DMS79 treated with DMSO at 0.1 percent for 48 hours (cell line): Measurements from ENCODE around the gene PLGRKT.
"Not testable (repeated sequence)": the region's sequence is repeated elsewhere in the genome, so short reads cannot be mapped to it uniquely, and the experiment has no call there.

Source experiments
- DNase-seq: peaks from one replicate; lab custom pipeline; 2025; lab: John Stamatoyannopoulos, UW

Gene PLGRKT

DNA sequence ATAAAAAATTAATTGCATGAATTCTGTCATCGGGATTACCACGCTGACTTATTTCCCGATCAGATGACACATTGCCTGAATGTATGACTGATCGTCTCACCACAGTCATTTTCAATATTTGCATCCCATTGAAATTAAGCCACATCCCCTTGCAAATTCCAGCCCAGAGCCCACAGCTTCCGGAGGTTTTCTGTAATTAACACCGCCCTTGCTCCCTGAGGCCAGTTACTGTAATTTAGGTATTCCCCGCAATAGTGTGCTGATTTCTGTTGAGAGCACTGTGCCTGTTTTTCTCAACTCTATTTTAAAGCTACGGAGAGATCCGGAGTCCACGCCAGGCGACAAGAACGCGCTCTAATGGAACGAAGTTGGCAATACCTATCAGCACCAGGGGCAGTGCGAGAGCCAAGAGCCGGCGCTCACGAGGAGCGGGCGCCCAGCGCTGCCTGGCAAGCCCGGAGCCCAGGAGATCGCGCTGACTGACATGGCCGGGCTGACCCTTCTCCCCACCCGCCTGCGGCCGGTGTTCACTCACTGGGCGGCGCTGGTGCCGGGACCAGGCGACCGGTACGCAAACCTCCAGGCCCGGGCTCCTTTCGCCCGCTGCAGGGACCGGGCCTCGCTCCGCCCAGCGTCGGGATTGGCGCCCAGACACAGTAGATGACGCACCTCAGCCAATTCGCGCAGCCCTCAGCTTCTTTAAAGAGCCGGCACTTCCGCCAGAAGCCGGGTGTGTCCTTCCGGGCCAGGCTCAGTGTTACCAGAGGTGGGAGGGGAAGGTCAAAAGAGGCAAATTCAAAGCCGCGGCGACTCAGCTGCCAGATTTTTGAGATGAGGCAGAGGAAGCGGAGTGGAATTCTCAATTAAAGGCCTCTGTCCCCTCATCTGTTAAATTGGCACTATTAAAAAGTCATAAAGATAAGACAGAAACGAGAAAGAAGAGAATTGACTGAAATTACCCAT, at the start of gene PLGRKT:
Gene PLGRKT (minus strand): TSS at position 672 of the 963 bp plus-strand sequence. CDS start 5,948 bp downstream, outside the sequence.
- peak; percentile 89 for DNase-seq

- no peak for DNase-seq
These were observed 49.3 kb upstream of the PLGRKT start for GRCh38 chr9:5486988-5487387.

- DNase-seq: no peak
These were observed 47.8 kb upstream of the PLGRKT start for GRCh38 chr9:5485378-5486085.

GRCh38 chr9:5483306-5483705, 45.6 kb upstream of the PLGRKT start:
- DNase-seq: no peak

- no peak for DNase-seq
These were observed 44.5 kb upstream of the PLGRKT start for GRCh38 chr9:5482194-5482593.

DNA sequence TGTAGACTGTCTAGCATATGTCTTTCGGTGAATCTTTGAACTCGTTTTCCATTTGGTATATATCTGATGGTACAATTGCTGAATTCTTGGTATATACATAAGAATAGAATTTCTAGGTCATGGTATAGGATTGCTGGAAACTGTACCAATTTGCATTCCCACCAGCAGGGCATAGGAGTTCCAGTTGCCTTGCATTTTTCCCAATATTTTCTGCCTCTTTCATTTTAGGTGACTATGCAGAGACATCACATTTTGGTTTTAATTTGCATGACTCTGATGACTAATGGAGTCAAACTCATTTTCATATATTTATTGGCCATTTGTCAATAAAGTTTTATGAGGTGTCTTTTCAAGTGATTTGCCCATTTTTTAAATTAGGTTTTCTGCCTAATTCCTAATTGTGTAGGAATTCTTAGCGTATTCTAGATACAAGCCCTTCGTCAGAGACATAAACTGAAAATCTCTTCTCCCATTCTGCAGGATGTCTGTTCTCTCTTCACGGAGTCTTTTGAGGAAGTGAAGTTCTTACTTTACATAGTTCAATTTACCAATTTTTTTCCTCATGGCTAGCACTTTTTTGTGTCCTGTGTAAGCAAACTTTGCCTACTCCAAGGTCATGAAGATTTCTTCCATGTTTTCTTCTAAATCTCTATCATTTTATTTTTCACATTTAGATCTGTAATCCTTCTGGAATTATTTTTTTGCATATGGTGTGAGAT, 43.8 kb upstream of the PLGRKT start:
- no peak for DNase-seq

DNA sequence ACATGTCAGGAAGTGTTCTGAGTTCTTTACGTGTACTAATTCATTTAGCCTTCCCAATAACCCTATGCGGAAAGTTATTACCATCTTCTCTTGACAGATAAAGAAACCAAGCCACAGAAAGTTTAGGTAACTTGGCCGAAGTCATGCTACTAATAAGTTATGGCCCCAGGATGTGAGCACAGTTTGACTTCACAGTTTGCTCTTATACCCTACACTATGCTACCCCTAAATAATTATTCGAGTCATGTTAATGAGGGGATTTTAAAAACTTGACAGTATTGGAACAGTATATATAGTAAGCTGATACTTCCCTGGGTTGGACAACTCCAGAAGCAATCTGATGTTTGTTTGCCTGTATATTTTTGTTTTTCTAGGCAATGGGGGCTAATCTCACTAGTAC, 43.2 kb upstream of the PLGRKT start:
- no peak for DNase-seq

DNA sequence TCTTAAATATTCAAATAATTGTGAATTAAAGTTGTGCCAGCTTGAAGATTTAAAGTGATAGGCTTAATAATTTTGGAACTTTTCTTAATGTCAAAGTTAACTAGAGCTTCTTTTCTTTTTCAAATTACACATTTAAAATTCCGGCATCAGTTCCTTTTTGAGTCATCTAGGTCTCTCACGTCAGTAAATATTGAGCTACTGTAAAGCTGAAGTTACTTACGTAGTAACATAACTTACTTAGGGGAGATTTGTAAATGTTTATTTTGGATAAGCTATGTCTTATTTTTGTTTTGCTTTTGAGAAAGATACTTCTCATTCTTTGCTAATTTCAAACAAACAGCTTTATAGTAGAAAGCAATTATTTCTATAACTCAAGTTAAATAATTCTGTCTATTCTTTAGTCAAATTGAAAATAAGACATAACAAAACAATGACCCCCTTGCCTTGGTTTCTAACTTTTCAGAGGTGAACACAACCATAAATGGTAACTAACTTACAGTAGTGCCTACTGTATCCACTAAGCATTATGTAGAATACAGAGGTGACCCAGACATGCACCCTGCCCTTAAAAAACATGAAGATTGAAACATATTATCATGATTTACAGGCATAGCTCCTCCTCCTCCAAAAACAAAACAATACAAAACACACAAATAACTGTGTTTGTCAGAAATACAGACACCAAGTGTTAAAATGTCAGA, 42.4 kb upstream of the PLGRKT start:
- DNase-seq: no peak

DNA sequence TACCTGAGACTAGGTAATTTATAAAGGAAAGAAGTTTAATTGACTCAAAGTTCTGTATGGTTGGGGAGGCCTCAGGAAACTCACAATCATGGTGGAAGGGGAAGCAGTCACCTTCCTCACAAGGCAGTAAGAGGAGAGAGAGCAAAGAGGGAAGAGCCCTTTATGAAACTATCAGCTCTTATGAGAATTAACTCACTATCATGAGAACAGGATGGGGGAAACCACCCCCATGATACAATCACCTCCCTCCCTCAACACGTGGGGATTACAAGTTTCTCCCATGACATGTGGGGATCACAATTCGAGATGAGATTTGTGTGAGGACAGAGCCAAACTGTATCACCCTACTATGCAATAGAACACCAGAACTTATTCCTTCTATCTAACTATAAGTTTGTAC, 40.5 kb upstream of the PLGRKT start:
- no peak for DNase-seq

- DNase-seq: not testable (repeated sequence)
These were observed 37.9 kb upstream of the PLGRKT start for GRCh38 chr9:5475611-5476010.

DNA sequence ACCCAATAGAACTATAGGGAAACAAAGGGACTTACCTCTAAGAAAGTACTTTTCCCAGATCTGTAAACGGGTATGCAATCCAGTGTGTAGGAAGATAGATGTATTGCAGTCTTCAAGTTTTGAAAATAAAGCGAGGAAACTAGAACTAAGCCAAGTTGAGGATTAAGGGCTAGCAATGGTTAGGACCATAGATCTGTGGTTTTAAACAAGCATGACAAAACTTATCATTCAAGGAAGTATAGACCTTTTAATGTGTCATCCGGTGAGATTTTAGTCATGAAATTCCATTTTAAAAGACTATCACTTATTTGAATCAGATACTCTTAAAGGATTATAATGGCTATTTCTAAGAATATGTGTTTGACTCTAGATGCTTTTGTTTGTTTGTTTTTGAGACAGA, 33.1 kb upstream of the PLGRKT start:
- DNase-seq: no peak

GRCh38 chr9:5470122-5470521, 32.4 kb upstream of the PLGRKT start:
- no peak for DNase-seq

DNA sequence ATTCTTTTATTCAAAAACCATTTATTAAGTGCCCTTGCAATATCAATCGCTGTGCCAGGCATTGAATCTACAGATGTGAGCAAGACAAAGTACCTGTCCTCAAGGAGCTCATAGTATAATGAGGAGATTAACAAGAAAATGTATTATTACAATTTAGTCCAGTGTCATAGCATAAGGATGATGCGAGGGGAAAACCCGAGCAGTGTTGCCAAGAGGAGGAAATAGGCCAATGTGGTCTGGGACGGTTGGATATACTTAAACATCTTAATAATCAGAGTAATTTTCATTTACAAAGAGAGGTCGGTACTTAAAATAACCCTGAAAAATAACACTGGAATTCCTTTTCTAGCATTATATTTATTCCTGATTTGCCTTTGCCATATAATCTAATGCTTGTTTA, 31.1 kb upstream of the PLGRKT start:
- DNase-seq: no peak

- DNase-seq: no peak
These were observed 29.0 kb upstream of the PLGRKT start for GRCh38 chr9:5466766-5467165.

- no peak for DNase-seq
These were observed 28.3 kb upstream of the PLGRKT start for GRCh38 chr9:5466005-5466404.

GRCh38 chr9:5464831-5465330, 27.2 kb upstream of the PLGRKT start:
- DNase-seq: not testable (repeated sequence)

GRCh38 chr9:5460157-5460556, 22.4 kb upstream of the PLGRKT start:
- DNase-seq: no peak

- no peak for DNase-seq
These were observed 21.6 kb upstream of the PLGRKT start for GRCh38 chr9:5459289-5459829.

- DNase-seq: no peak
These were observed 17.5 kb upstream of the PLGRKT start for GRCh38 chr9:5455181-5455580.

GRCh38 chr9:5453673-5454072, 15.9 kb upstream of the PLGRKT start:
- no peak for DNase-seq

- no peak for DNase-seq
These were observed 15.3 kb upstream of the PLGRKT start for GRCh38 chr9:5453004-5453403.

- DNase-seq: no peak
These were observed 14.5 kb upstream of the PLGRKT start for GRCh38 chr9:5452286-5452609.
